ENCODE results near the gene NIT1.

The NIT1 gene

GRCh38 chr1:161117759-161118581, at the start of gene NIT1, which contains the start of gene PFDN2:
NIT1 (plus strand) TSS chr1:161118105; CDS start chr1:161118177, 72 bp downstream.
PFDN2 (minus strand) TSS chr1:161118037; CDS start chr1:161118026, 11 bp downstream.
- in situ Hi-C loops (cut with MboI; ENCODE audit: low sequenced_read_pairs): no loop called here

- in situ Hi-C loops (cut with MboI; ENCODE audit: low sequenced_read_pairs): no loop called here
Observed at GRCh38 chr1:161068306-161069234, 49.3 kb upstream of the NIT1 start.

GRCh38 chr1:161069241-161069640, 48.7 kb upstream of the NIT1 start:
- in situ Hi-C loops (cut with MboI; ENCODE audit: low sequenced_read_pairs): no loop called here

- in situ Hi-C loops (cut with MboI; ENCODE audit: low sequenced_read_pairs): no loop called here
Observed at GRCh38 chr1:161069731-161070270, 48.1 kb upstream of the NIT1 start, which contains the start of gene ARHGAP30. ARHGAP30 (minus strand) TSS chr1:161069891; CDS start chr1:161069624, 267 bp downstream.

GRCh38 chr1:161070761-161071160, 47.1 kb upstream of the NIT1 start:
- in situ Hi-C loops (cut with MboI; ENCODE audit: low sequenced_read_pairs): no loop called here

GRCh38 chr1:161071886-161072371, 46.0 kb upstream of the NIT1 start:
- in situ Hi-C loops (cut with MboI; ENCODE audit: low sequenced_read_pairs): no loop called here

- in situ Hi-C loops (cut with MboI; ENCODE audit: low sequenced_read_pairs): no loop called here
Observed at GRCh38 chr1:161072751-161073449, 45.0 kb upstream of the NIT1 start.

- in situ Hi-C loops (cut with MboI; ENCODE audit: low sequenced_read_pairs): no loop called here
Observed at GRCh38 chr1:161073474-161074121, 44.3 kb upstream of the NIT1 start.

GRCh38 chr1:161074676-161075368, 43.1 kb upstream of the NIT1 start:
- in situ Hi-C loops (cut with MboI; ENCODE audit: low sequenced_read_pairs): no loop called here

- in situ Hi-C loops (cut with MboI; ENCODE audit: low sequenced_read_pairs): no loop called here
Observed at GRCh38 chr1:161076410-161076809, 41.5 kb upstream of the NIT1 start.

- in situ Hi-C loops (cut with MboI; ENCODE audit: low sequenced_read_pairs): no loop called here
Observed at GRCh38 chr1:161077426-161077825, 40.5 kb upstream of the NIT1 start.

GRCh38 chr1:161079436-161080110, 38.3 kb upstream of the NIT1 start:
- in situ Hi-C loops (cut with MboI; ENCODE audit: low sequenced_read_pairs): no loop called here

GRCh38 chr1:161080441-161081405, 37.2 kb upstream of the NIT1 start:
- in situ Hi-C loops (cut with MboI; ENCODE audit: low sequenced_read_pairs): no loop called here

GRCh38 chr1:161081519-161081918, 36.4 kb upstream of the NIT1 start:
- in situ Hi-C loops (cut with MboI; ENCODE audit: low sequenced_read_pairs): no loop called here

- in situ Hi-C loops (cut with MboI; ENCODE audit: low sequenced_read_pairs): no loop called here
Observed at GRCh38 chr1:161082483-161082882, 35.4 kb upstream of the NIT1 start.

GRCh38 chr1:161082996-161083747, 34.7 kb upstream of the NIT1 start:
- in situ Hi-C loops (cut with MboI; ENCODE audit: low sequenced_read_pairs): no loop called here
